SK-N-SH (cell line): Measurements from ENCODE around the gene TSPAN32. TPM values are rescaled to one million over a fixed set of nuclear protein-coding genes. Genes with fewer than 3 reads are reported as not detected.

Experiments
- CTCF ChIA-PET: fragments of 300-600, 350-600 bp; formaldehyde crosslinking; extraction: SDS; loops from one replicate; lab custom pipeline; 2021; lab: Yijun Ruan, JAX
- POLR2A ChIA-PET: fragments of 350-600 bp; sonication (Branson Sonifier 250); formaldehyde crosslinking; extraction: SDS; loops from one replicate; lab custom pipeline; 2020; ENCODE audit warnings: antibody characterized with exemption, inconsistent platforms; lab: Yijun Ruan, JAX
- DNase-seq: peaks from one replicate; pipeline ENCODE4 v3.0.0; 2012
- H2AFZ ChIP-seq: fragments of 200-600 bp; sonication (generic); 2 replicates; pipeline ENCODE4 v1.8.1; 2016; ENCODE audit warnings: antibody characterized with exemption, mild to moderate bottlenecking, low read depth
- H3F3A ChIP-seq: fragments of 200-600 bp; sonication (generic); replicated peaks from 2 replicates; pipeline ENCODE3; 2016; ENCODE audit warnings: antibody characterized with exemption, mild to moderate bottlenecking; ENCODE audit not compliant: insufficient read depth
- H3K27ac ChIP-seq, 2 experiments: fragments of 200-500 bp in 1 of 2; fragments of 200-600 bp in 1 of 2; sonication (Bioruptor generic) in 1 of 2; sonication (generic), shearing (Covaris generic) in 1 of 2; 2 replicates each; pipeline versions ENCODE4 v1.5.1 to v1.6.1; 2014 to 2016; ENCODE audit warnings: low read depth in 2 of 2, inconsistent platforms in 1 of 2, low read length in 1 of 2, mild to moderate bottlenecking in 1 of 2, mixed read lengths in 1 of 2
- H3K27me3 ChIP-seq: fragments of 200-600 bp; sonication (generic), shearing (Covaris generic); 2 replicates; pipeline ENCODE4 v1.6.1; 2016; ENCODE audit warnings: mixed run types; ENCODE audit not compliant: insufficient read depth
- H3K36me3 ChIP-seq, 2 experiments: fragments of 200-500 bp in 1 of 2; fragments of 200-600 bp in 1 of 2; sonication (Bioruptor generic) in 1 of 2; sonication (generic) in 1 of 2; replicated peaks in 1 of 2; 2 replicates each; pipeline versions ENCODE3 to v1.5.1; 2014 to 2016; ENCODE audit warnings: low read length in 1 of 2, mild to moderate bottlenecking in 1 of 2; ENCODE audit not compliant: insufficient read depth in 2 of 2, control insufficient read depth in 1 of 2
- H3K4me1 ChIP-seq, 2 experiments: fragments of 200-500 bp in 1 of 2; fragments of 200-600 bp in 1 of 2; sonication (Bioruptor generic) in 1 of 2; sonication (generic), shearing (Covaris generic) in 1 of 2; 2 replicates each; pipeline versions ENCODE4 v1.5.1 to v1.6.1; 2014 to 2016; ENCODE audit warnings: low read depth in 1 of 2, low read length in 1 of 2, mixed run types in 1 of 2; ENCODE audit not compliant: insufficient read depth in 2 of 2, control insufficient read depth in 1 of 2
- H3K4me2 ChIP-seq: fragments of 200-600 bp; sonication (generic), shearing (Covaris generic); 2 replicates; pipeline ENCODE4 v1.6.1; 2017; ENCODE audit warnings: mixed run types
- H3K4me3 ChIP-seq, 2 experiments: fragments of 200-500 bp in 1 of 2; fragments of 200-600 bp in 1 of 2; sonication (Bioruptor generic) in 1 of 2; sonication (generic), shearing (Covaris generic) in 1 of 2; 2 replicates each; pipeline versions ENCODE4 v1.5.1 to v1.8.1; 2014 to 2016; ENCODE audit warnings: low read depth in 2 of 2, inconsistent platforms in 1 of 2, low read length in 1 of 2, mild to moderate bottlenecking in 1 of 2, mixed read lengths in 1 of 2, moderate library complexity in 1 of 2
- H3K79me2 ChIP-seq: fragments of 200-600 bp; sonication (generic); 2 replicates; pipeline ENCODE4 v1.8.1; 2017; ENCODE audit warnings: mild to moderate bottlenecking; ENCODE audit not compliant: insufficient read depth
- H3K9ac ChIP-seq: fragments of 200-600 bp; sonication (generic); 2 replicates; pipeline ENCODE4 v1.6.1; 2017; ENCODE audit warnings: mixed run types
- H3K9me2 ChIP-seq: fragments of 200-600 bp; sonication (generic); 2 replicates; pipeline ENCODE4 v1.6.1; 2017; ENCODE audit warnings: mixed run types
- H3K9me3 ChIP-seq: fragments of 200-600 bp; sonication (generic); 2 replicates; pipeline ENCODE4 v1.6.1; 2017; ENCODE audit warnings: mixed run types, mild to moderate bottlenecking, moderate library complexity
- H4K20me1 ChIP-seq: fragments of 200-600 bp; sonication (generic); 2 replicates; pipeline ENCODE4 v1.6.1; 2017; ENCODE audit warnings: mild to moderate bottlenecking, mixed run types; ENCODE audit not compliant: insufficient read depth
- FOXJ3 ChIP-seq: sonication (generic); formaldehyde crosslinking; IDR thresholded peaks from 2 replicates; pipeline ENCODE4 v1.5.1; 2020; ENCODE audit warnings: mild to moderate bottlenecking, missing genetic modification reagents
- JUND ChIP-seq: IDR thresholded peaks from 2 replicates; pipeline ENCODE4 v1.4.0; 2012
- MXI1 ChIP-seq: IDR thresholded peaks from 2 replicates; pipeline ENCODE4 v1.6.1; 2012; ENCODE audit warnings: mild to moderate bottlenecking, low read depth, low read length, improper control_type of control experiment
- NFIC ChIP-seq: IDR thresholded peaks from 2 replicates; pipeline ENCODE4 v1.4.0; 2012; ENCODE audit warnings: borderline replicate concordance
- NRF1 ChIP-seq: IDR thresholded peaks from 2 replicates; pipeline ENCODE4 v1.6.1; 2012; ENCODE audit warnings: low read depth, mild to moderate bottlenecking, low read length
- POLR2AphosphoS5 ChIP-seq: IDR thresholded peaks from 2 replicates; pipeline ENCODE4 v1.6.1; 2012; ENCODE audit warnings: low read depth, low read length
- RAD21 ChIP-seq: IDR thresholded peaks from 2 replicates; pipeline ENCODE4 v1.6.1; 2012; ENCODE audit warnings: mild to moderate bottlenecking, low read length
- RFX5 ChIP-seq: IDR thresholded peaks from 2 replicates; pipeline ENCODE4 v1.6.1; 2012; ENCODE audit warnings: mild to moderate bottlenecking, improper control_type of control experiment, low read length
- RXRA ChIP-seq: IDR thresholded peaks from 2 replicates; pipeline ENCODE4 v1.4.0; 2012; ENCODE audit warnings: low read depth, mild to moderate bottlenecking, borderline replicate concordance
- SIN3A ChIP-seq: IDR thresholded peaks from 2 replicates; pipeline ENCODE4 v1.6.1; 2012; ENCODE audit warnings: low read depth, mild to moderate bottlenecking, low read length, moderate library complexity, borderline replicate concordance
- SMC3 ChIP-seq: IDR thresholded peaks from 2 replicates; pipeline ENCODE4 v1.6.1; 2012; ENCODE audit warnings: low read depth, low read length, improper control_type of control experiment
- TAF1 ChIP-seq: IDR thresholded peaks from 2 replicates; pipeline ENCODE4 v1.6.1; 2012; ENCODE audit warnings: low read depth, mild to moderate bottlenecking, low read length, moderate library complexity, borderline replicate concordance
- TCF12 ChIP-seq: IDR thresholded peaks from 2 replicates; pipeline ENCODE4 v1.4.0; 2012
- TEAD4 ChIP-seq: IDR thresholded peaks from 2 replicates; pipeline ENCODE4 v1.4.0; 2012; ENCODE audit warnings: mild to moderate bottlenecking, borderline replicate concordance; ENCODE audit not compliant: insufficient read depth
- YY1 ChIP-seq: IDR thresholded peaks from 2 replicates; pipeline ENCODE4 v1.4.0; 2012; ENCODE audit warnings: low read depth, mild to moderate bottlenecking
- WGBS: methylation state at CpG from one replicate; pipeline ENCODE4 v1.1.6; 2017; ENCODE audit warnings: low lambda C conversion rate; 5-methylcytosine and 5-hydroxymethylcytosine counted together
- polyA plus RNA-seq, 3 experiments: library from polyadenylated mRNA; depleted of rRNA; stranded (reverse); fragments of >200 nt; gene quantifications; 2 replicates each; pipeline ENCODE4 v1.2.3, GENCODE V29; 2012
- TF ChIP-seq, protein P1 (sequence below): IDR thresholded peaks from 2 replicates; pipeline ENCODE4 v1.6.1; 2012; ENCODE audit warnings: mild to moderate bottlenecking, low read depth, low read length, moderate library complexity
- TF ChIP-seq, protein P2 (sequence below): IDR thresholded peaks from 2 replicates; pipeline ENCODE4 v1.4.0; 2012; ENCODE audit warnings: low read depth
- TF ChIP-seq, protein P3 (sequence below): fragments of 150-350 bp; IDR thresholded peaks from 2 replicates; pipeline ENCODE4 v1.6.1; 2016; ENCODE audit warnings: mild to moderate bottlenecking, low read depth, low read length
- TF ChIP-seq, protein P4 (sequence below): IDR thresholded peaks from 2 replicates; pipeline ENCODE4 v1.4.0; 2012; ENCODE audit warnings: low read depth, borderline replicate concordance
- TF ChIP-seq, protein P5 (sequence below): IDR thresholded peaks from 2 replicates; pipeline ENCODE4; 2012

TSPAN32 gene
- polyA plus RNA-seq, 1 of the 3 experiments (the other 2 are of a cell fraction), result 0.12 TPM

DNA sequence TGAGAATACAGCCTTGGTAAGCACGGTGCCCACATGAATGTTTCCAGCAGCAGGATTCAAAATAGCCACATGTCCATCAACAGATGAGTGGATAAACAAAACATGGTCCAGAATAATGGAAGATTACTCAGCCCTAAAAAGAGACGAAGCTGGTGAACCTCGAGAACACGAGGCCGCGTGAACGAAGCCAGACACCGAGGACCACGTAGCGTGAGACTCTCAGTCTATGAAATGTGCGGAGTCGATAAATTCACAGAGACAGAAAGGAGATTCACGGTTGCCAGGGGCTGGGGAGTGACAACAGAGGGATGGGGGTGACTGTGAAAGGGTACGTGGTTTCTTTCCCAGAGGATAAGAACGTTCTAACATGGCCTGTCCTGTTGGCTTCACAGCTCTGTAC lies 28.5 kb upstream of the TSPAN32 start:
- Histone ChIP-seq H3K4me1 (no peaks in the 10 kb centered on the region), H2AFZ (no peak overlapping the region), H3F3A (no peaks in the 10 kb centered on the region), H3K36me3 (no peaks in the 10 kb centered on the region), H3K9ac (no peak overlapping the region), H3K9me2 (no peaks in the 10 kb centered on the region), H4K20me1 (no peaks in the 10 kb centered on the region), H3K9me3 (no peaks in the 10 kb centered on the region), H3K79me2 (no peaks in the 10 kb centered on the region), H3K4me2 (no peak overlapping the region), H3K27me3 (peaks cover 23% of the 10 kb centered on the region), H3K27ac (no peak overlapping the region), H3K4me3 (no peak overlapping the region)
- no peak for DNase-seq
- ChIA-PET CTCF (interaction anchor here (1.4 to 2.3 kb wide), 3 partner anchors 32 to 258 kb away, joined by 3 to 5 read pairs (median 3); no protein-coding TSS in a partner anchor), POLR2A (no interaction called here)
- WGBS, result 66% methylated on average over 15 of the region's 15 CpGs
- TF ChIP-seq RAD21 (no peak), TAF1 (no peak), FOXJ3 (CRISPR knock-in tag) (no peak), RXRA (no peak), SMC3 (no peak), NFIC (no peak), MXI1 (no peak), JUND (no peak), NRF1 (no peak), TCF12 (no peak), RFX5 (no peak), YY1 (no peak), TEAD4 (no peak), SIN3A (no peak), POLR2AphosphoS5 (no peak)
- TF ChIP-seq, protein P1, sequence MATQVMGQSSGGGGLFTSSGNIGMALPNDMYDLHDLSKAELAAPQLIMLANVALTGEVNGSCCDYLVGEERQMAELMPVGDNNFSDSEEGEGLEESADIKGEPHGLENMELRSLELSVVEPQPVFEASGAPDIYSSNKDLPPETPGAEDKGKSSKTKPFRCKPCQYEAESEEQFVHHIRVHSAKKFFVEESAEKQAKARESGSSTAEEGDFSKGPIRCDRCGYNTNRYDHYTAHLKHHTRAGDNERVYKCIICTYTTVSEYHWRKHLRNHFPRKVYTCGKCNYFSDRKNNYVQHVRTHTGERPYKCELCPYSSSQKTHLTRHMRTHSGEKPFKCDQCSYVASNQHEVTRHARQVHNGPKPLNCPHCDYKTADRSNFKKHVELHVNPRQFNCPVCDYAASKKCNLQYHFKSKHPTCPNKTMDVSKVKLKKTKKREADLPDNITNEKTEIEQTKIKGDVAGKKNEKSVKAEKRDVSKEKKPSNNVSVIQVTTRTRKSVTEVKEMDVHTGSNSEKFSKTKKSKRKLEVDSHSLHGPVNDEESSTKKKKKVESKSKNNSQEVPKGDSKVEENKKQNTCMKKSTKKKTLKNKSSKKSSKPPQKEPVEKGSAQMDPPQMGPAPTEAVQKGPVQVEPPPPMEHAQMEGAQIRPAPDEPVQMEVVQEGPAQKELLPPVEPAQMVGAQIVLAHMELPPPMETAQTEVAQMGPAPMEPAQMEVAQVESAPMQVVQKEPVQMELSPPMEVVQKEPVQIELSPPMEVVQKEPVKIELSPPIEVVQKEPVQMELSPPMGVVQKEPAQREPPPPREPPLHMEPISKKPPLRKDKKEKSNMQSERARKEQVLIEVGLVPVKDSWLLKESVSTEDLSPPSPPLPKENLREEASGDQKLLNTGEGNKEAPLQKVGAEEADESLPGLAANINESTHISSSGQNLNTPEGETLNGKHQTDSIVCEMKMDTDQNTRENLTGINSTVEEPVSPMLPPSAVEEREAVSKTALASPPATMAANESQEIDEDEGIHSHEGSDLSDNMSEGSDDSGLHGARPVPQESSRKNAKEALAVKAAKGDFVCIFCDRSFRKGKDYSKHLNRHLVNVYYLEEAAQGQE, result no peak
- TF ChIP-seq, protein P2, sequence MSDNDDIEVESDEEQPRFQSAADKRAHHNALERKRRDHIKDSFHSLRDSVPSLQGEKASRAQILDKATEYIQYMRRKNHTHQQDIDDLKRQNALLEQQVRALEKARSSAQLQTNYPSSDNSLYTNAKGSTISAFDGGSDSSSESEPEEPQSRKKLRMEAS, result no peak
- TF ChIP-seq, protein P3, sequence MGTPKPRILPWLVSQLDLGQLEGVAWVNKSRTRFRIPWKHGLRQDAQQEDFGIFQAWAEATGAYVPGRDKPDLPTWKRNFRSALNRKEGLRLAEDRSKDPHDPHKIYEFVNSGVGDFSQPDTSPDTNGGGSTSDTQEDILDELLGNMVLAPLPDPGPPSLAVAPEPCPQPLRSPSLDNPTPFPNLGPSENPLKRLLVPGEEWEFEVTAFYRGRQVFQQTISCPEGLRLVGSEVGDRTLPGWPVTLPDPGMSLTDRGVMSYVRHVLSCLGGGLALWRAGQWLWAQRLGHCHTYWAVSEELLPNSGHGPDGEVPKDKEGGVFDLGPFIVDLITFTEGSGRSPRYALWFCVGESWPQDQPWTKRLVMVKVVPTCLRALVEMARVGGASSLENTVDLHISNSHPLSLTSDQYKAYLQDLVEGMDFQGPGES, result no peak
- TF ChIP-seq, protein P4, sequence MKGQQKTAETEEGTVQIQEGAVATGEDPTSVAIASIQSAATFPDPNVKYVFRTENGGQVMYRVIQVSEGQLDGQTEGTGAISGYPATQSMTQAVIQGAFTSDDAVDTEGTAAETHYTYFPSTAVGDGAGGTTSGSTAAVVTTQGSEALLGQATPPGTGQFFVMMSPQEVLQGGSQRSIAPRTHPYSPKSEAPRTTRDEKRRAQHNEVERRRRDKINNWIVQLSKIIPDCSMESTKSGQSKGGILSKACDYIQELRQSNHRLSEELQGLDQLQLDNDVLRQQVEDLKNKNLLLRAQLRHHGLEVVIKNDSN, result no peak
- TF ChIP-seq, protein P5, sequence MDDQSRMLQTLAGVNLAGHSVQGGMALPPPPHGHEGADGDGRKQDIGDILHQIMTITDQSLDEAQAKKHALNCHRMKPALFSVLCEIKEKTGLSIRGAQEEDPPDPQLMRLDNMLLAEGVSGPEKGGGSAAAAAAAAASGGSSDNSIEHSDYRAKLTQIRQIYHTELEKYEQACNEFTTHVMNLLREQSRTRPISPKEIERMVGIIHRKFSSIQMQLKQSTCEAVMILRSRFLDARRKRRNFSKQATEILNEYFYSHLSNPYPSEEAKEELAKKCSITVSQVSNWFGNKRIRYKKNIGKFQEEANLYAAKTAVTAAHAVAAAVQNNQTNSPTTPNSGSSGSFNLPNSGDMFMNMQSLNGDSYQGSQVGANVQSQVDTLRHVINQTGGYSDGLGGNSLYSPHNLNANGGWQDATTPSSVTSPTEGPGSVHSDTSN, result no peak
